Measurements from ENCODE around the gene NTSR2.

- TF ChIP-seq CTCF (IDR thresholded peaks at IDR 0.05) (no peak), ZFX (IDR thresholded peaks at IDR 0.05; ENCODE audit: borderline replicate concordance) (no peak)
Observed at GRCh38 chr2:11696736-11697102, 26.7 kb upstream of the NTSR2 start.

Measured in 22Rv1 (cell line).